ENCODE results near the gene VAMP8. TPM values are rescaled to one million over a fixed set of nuclear protein-coding genes. Genes with fewer than 3 reads are reported as not detected.
"Not testable (repeated sequence)": the region's sequence is repeated elsewhere in the genome, so short reads cannot be mapped to it uniquely, and the experiment has no call there.

The VAMP8 gene
- total and polyA plus RNA-seq, 2 experiments from 2014 or later = 1.2 to 1.7 TPM

DNA sequence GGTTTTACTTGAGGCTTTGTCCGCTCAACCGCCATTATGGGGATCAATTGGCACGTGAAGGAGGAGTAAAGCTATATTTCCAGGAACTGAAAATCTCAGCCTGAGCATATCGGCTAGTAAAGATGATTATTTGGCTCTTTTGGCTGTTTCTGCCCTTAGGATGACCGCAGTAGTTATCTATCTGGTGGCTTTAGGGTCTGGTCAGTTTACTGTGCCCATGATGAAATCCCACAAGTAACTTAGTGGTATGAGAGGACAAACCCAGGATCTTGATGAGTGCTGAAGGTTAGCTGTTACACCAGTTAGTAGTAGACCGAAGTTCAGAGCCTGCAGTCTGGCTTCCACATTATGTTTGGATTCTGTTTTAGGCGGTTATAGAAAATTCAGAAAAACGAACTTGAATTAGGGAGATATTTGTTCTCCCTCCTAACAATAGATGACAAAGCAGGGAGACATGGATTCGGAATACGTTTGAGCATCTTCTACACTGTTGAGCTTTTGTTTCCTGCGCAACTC is 37.2 kb upstream of the VAMP8 start:
- in situ Hi-C loops (cut with MboI) = no loop called here
- Histone ChIP-seq H3K27me3 (replicated peaks; ENCODE audit: insufficient read depth) (no peaks in the 10 kb centered on the region), H3K36me3 (ENCODE audit: low read depth) (peaks cover 47% of the 10 kb centered on the region), H3K27ac (peak overlapping the region; percentile 95), H4K20me1 (ENCODE audit: insufficient read depth) (peaks cover 30% of the 10 kb centered on the region), H3K9me2 (ENCODE audit: insufficient read depth) (no peaks in the 10 kb centered on the region), H3F3A (ENCODE audit: insufficient read depth) (peaks cover 71% of the 10 kb centered on the region), H3K4me1 (ENCODE audit: insufficient read depth) (peaks cover 37% of the 10 kb centered on the region), H3K79me2 (ENCODE audit: insufficient read depth) (peaks cover 70% of the 10 kb centered on the region), H3K4me3 (peak overlapping the region; percentile 92), H3K9ac (peak overlapping the region; percentile 98), H3K9me3 (ENCODE audit: low read depth) (no peaks in the 10 kb centered on the region), H2AFZ (no peak overlapping the region), H3K4me2 (ENCODE audit: unreplicated experiment) (peak overlapping the region; percentile 100)
- no peak for TF ChIP-seq EZH2 (IDR thresholded peaks at IDR 0.05; ENCODE audit: insufficient read depth, poor library complexity, severe bottlenecking)
- no peak for TF ChIP-seq EZH2phosphoT487 (IDR thresholded peaks at IDR 0.05; ENCODE audit: insufficient read depth, low read depth)
- 2 to 4% methylated on average over 11 of the region's 11 CpGs for WGBS, 2 experiments (ENCODE audit: low coverage in 1 of 2, low lambda C conversion rate in 2 of 2, missing lambda C conversion rate in 2 of 2)
- peak; percentile 54 for DNase-seq

DNA sequence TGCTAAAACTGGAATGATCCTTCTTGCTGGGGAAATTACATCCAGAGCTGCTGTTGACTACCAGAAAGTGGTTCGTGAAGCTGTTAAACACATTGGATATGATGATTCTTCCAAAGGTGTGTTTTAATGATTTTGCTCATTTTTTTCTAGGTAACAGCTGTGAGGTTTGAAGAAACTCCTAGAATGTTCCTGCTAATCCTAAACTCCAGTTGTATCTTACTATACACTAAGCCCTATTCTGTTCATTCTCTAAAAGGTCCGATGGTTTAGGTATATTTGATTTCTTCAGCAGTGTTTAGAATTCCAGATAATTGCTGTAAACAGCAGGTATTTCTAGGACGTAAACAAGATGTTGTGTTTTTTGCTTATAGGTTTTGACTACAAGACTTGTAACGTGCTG is 36.1 kb upstream of the VAMP8 start:
- Histone ChIP-seq H3K9me3 (ENCODE audit: low read depth) (no peaks in the 10 kb centered on the region), H3K4me2 (ENCODE audit: unreplicated experiment) (peak overlapping the region; percentile 100), H4K20me1 (ENCODE audit: insufficient read depth) (peaks cover 30% of the 10 kb centered on the region), H2AFZ (no peak overlapping the region), H3K9ac (peak overlapping the region; percentile 98), H3K36me3 (ENCODE audit: low read depth) (peaks cover 58% of the 10 kb centered on the region), H3F3A (ENCODE audit: insufficient read depth) (peaks cover 80% of the 10 kb centered on the region), H3K27me3 (replicated peaks; ENCODE audit: insufficient read depth) (no peaks in the 10 kb centered on the region), H3K79me2 (ENCODE audit: insufficient read depth) (peaks cover 70% of the 10 kb centered on the region), H3K4me1 (ENCODE audit: insufficient read depth) (peaks cover 36% of the 10 kb centered on the region), H3K9me2 (ENCODE audit: insufficient read depth) (no peaks in the 10 kb centered on the region), H3K27ac (peak overlapping the region; percentile 95), H3K4me3 (peak overlapping the region; percentile 92)
- WGBS, 2 experiments (ENCODE audit: low coverage in 1 of 2, low lambda C conversion rate in 2 of 2, missing lambda C conversion rate in 2 of 2) = 11 to 14% methylated on average over 4 of the region's 4 CpGs
- in situ Hi-C loops (cut with MboI) = no loop called here
- TF ChIP-seq EZH2phosphoT487 (IDR thresholded peaks at IDR 0.05; ENCODE audit: insufficient read depth, low read depth) (no peak), EZH2 (IDR thresholded peaks at IDR 0.05; ENCODE audit: insufficient read depth, poor library complexity, severe bottlenecking) (no peak)
- no peak for DNase-seq

DNA sequence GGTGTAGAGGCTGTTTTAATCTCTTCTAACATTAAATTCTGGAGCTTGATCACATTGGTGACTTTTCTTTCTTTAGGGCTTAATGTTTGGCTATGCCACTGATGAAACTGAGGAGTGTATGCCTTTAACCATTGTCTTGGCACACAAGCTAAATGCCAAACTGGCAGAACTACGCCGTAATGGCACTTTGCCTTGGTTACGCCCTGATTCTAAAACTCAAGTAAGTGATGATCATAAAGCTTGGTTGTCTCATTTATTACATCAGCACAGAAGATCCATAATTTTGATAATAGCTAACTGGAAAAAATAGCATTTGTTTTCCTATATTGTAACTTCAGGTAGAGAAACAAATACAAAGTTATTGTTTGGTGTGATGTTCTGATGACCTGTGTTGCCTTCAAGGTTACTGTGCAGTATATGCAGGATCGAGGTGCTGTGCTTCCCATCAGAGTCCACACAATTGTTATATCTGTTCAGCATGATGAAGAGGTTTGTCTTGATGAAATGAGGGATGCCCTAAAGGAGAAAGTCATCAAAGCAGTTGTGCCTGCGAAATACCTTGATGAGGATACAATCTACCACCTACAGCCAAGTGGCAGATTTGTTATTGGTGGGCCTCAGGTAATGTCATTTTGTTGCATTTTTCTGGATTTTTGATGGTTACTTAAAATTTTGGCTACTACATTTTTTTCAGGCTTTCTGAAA is 35.5 kb upstream of the VAMP8 start:
- WGBS, 2 experiments (ENCODE audit: low coverage in 1 of 2, low lambda C conversion rate in 2 of 2, missing lambda C conversion rate in 2 of 2) = 37 to 38% methylated on average over 5 of the region's 5 CpGs
- in situ Hi-C loops (cut with MboI) = no loop called here
- peaks cover 58% of the 10 kb centered on the region for H3K36me3 ChIP-seq (ENCODE audit: low read depth)

DNA sequence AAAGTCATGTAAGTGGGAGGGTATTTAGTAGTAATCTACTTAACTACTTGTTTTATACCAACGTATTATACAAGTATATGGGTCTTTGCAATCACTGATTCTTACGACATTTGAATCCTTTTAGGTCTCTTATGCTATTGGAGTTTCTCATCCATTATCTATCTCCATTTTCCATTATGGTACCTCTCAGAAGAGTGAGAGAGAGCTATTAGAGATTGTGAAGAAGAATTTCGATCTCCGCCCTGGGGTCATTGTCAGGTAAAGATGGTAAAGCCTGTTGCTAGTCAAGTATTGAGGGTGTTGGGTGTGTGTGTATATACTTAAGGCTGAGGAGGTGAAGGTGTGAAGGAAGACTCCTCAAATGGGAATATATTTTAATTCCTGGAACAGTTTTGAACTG is 34.6 kb upstream of the VAMP8 start:
- H3K9ac ChIP-seq = 0 out of 2 replicates have a peak overlapping the region, but pooled peaks have one; percentile 9

More for the DNA sequence above, 35.5 kb upstream of the VAMP8 start:
- Histone ChIP-seq H3K27ac (peak overlapping the region; percentile 95), H4K20me1 (ENCODE audit: insufficient read depth) (peaks cover 30% of the 10 kb centered on the region), H3K4me3 (peak overlapping the region; percentile 92), H3K9ac (peak overlapping the region; percentile 98), H3K27me3 (replicated peaks; ENCODE audit: insufficient read depth) (no peaks in the 10 kb centered on the region), H3F3A (ENCODE audit: insufficient read depth) (peaks cover 81% of the 10 kb centered on the region), H3K9me2 (ENCODE audit: insufficient read depth) (no peaks in the 10 kb centered on the region), H3K9me3 (ENCODE audit: low read depth) (no peaks in the 10 kb centered on the region), H2AFZ (no peak overlapping the region), H3K79me2 (ENCODE audit: insufficient read depth) (peaks cover 67% of the 10 kb centered on the region), H3K4me2 (ENCODE audit: unreplicated experiment) (peak overlapping the region; percentile 100), H3K4me1 (ENCODE audit: insufficient read depth) (peaks cover 29% of the 10 kb centered on the region)
- TF ChIP-seq EZH2 (IDR thresholded peaks at IDR 0.05; ENCODE audit: insufficient read depth, poor library complexity, severe bottlenecking) (no peak), EZH2phosphoT487 (IDR thresholded peaks at IDR 0.05; ENCODE audit: insufficient read depth, low read depth) (no peak)
- DNase-seq = peak; percentile 66

DNA sequence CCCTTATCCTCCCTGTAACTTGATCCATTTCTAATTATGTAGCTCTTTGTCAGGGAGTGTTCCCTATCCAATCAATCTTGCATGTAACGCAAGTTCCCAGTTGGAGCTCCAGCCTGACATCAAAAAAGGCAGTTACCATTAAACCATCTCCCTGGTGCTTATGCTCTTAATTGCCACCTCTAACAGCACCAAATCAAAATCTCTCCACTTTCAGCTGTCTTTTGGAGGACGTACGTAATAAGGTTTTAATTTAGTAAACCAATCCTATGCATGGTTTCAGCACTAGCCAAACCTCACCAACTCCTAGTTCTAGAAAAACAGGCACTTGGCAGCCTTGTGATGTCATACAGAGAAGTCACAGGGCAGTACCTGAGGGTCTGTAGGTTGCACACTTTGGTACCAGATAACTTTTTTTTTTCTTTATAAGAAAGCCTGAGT is 33.1 kb upstream of the VAMP8 start:
- DNase-seq = peak; percentile 30
- in situ Hi-C loops (cut with MboI); H3K9me3 ChIP-seq (ENCODE audit: low read depth); H3K27me3 ChIP-seq (replicated peaks; ENCODE audit: insufficient read depth); H3K4me3 ChIP-seq; H3K4me2 ChIP-seq (ENCODE audit: unreplicated experiment); H3K9me2 ChIP-seq (ENCODE audit: insufficient read depth); H2AFZ ChIP-seq: not testable (repeated sequence)
- Histone ChIP-seq H3K27ac (peak overlapping the region; percentile 15), H3K79me2 (ENCODE audit: insufficient read depth) (peaks cover 50% of the 10 kb centered on the region), H3K36me3 (ENCODE audit: low read depth) (peaks cover 58% of the 10 kb centered on the region), H4K20me1 (ENCODE audit: insufficient read depth) (peaks cover 30% of the 10 kb centered on the region), H3K9ac (peak overlapping the region; percentile 18; the same call in 1 of the 2 replicates), H3F3A (ENCODE audit: insufficient read depth) (peaks cover 96% of the 10 kb centered on the region), H3K4me1 (ENCODE audit: insufficient read depth) (peaks cover 29% of the 10 kb centered on the region)
- 70 to 76% methylated on average over 3 of the region's 3 CpGs for WGBS, 2 experiments (ENCODE audit: low coverage in 1 of 2, low lambda C conversion rate in 2 of 2, missing lambda C conversion rate in 2 of 2)

More for the DNA sequence above, 34.6 kb upstream of the VAMP8 start:
- Histone ChIP-seq H3F3A (ENCODE audit: insufficient read depth) (peaks cover 86% of the 10 kb centered on the region), H3K4me3 (peak overlapping the region; percentile 92; the same call in 1 of the 2 replicates), H3K4me1 (ENCODE audit: insufficient read depth) (peaks cover 22% of the 10 kb centered on the region), H3K27ac (peak overlapping the region; percentile 1; the same call in 1 of the 2 replicates), H3K4me2 (ENCODE audit: unreplicated experiment) (peak overlapping the region; percentile 100), H3K36me3 (ENCODE audit: low read depth) (peaks cover 58% of the 10 kb centered on the region), H3K79me2 (ENCODE audit: insufficient read depth) (peaks cover 59% of the 10 kb centered on the region), H3K27me3 (replicated peaks; ENCODE audit: insufficient read depth) (no peaks in the 10 kb centered on the region), H3K9me2 (ENCODE audit: insufficient read depth) (no peaks in the 10 kb centered on the region), H3K9me3 (ENCODE audit: low read depth) (no peaks in the 10 kb centered on the region), H4K20me1 (ENCODE audit: insufficient read depth) (peaks cover 30% of the 10 kb centered on the region), H2AFZ (no peak overlapping the region)
- WGBS, 2 experiments (ENCODE audit: low coverage in 1 of 2, low lambda C conversion rate in 2 of 2, missing lambda C conversion rate in 2 of 2) = 89 to 93% methylated on average over 4 of the region's 4 CpGs
- in situ Hi-C loops (cut with MboI) = no loop called here
- no peak for DNase-seq
- no peak for TF ChIP-seq EZH2phosphoT487 (IDR thresholded peaks at IDR 0.05; ENCODE audit: insufficient read depth, low read depth)
- TF ChIP-seq EZH2 (IDR thresholded peaks at IDR 0.05; ENCODE audit: insufficient read depth, poor library complexity, severe bottlenecking) = no peak

DNA sequence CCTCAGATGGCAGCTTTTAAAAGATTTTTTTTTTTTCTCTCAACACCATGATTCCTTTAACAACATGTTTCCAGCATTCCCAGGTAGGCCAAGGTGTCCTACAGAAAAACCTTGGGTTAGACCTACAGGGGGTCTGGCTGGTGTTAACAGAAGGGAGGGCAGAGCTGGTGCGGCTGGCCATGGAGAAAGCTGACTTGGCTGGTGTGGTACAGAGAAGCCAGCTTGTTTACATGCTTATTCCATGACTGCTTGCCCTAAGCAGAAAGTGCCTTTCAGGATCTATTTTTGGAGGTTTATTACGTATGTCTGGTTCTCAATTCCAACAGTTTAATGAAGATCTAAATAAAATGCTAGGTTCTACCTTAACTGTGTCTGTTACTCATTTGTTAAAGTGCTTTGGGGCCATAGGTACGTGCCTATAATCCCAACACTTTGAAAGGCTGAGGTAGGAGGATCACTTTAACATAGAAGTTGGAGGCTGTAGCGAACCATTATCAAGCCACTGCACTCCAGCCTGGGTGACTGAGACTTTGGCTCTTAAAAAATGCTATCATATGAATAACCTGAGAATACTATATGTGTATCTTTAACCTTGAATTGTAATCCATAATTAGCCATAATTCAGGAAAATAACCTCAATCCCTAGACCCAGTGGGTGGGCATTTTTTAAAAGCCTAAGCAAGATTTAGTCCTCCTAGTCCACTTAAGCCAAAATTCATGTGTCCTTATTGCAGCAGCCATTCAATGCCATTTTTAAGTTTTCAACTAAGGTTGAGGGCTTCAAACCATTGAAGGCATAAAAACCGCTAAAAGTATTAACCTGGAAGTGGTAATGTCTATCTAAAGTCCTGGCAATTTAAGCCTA is 32.2 kb upstream of the VAMP8 start:
- Histone ChIP-seq H3K9ac (peak overlapping the region; percentile 18; the same call in 1 of the 2 replicates), H4K20me1 (ENCODE audit: insufficient read depth) (peaks cover 27% of the 10 kb centered on the region), H3K4me1 (ENCODE audit: insufficient read depth) (peaks cover 38% of the 10 kb centered on the region), H3K36me3 (ENCODE audit: low read depth) (peaks cover 58% of the 10 kb centered on the region), H3F3A (ENCODE audit: insufficient read depth) (peaks cover 100% of the 10 kb centered on the region), H3K79me2 (ENCODE audit: insufficient read depth) (peaks cover 41% of the 10 kb centered on the region), H3K27ac (peak overlapping the region; percentile 15)
- H3K4me2 ChIP-seq (ENCODE audit: unreplicated experiment); H2AFZ ChIP-seq; H3K27me3 ChIP-seq (replicated peaks; ENCODE audit: insufficient read depth); DNase-seq; H3K9me2 ChIP-seq (ENCODE audit: insufficient read depth); H3K9me3 ChIP-seq (ENCODE audit: low read depth); H3K4me3 ChIP-seq: not testable (repeated sequence)
- 84 to 88% methylated on average over 5 of the region's 5 CpGs for WGBS, 2 experiments (ENCODE audit: low coverage in 1 of 2, low lambda C conversion rate in 2 of 2, missing lambda C conversion rate in 2 of 2)
- in situ Hi-C loops (cut with MboI) = loop anchor here (5.0 kb wide), 1 partner anchor 123 kb away; no protein-coding TSS in a partner anchor

Measured in GM23248 (cell line).